HG03060 (cell line): ENCODE measurements around the gene NFYC.
A peak's percentile ranks its signal among the peaks of the same experiment; 100 is the strongest.
"Not testable (repeated sequence)": the region's sequence is repeated elsewhere in the genome, so short reads cannot be mapped to it uniquely, and the experiment has no call there.

Source experiments
- ATAC-seq: cut with Tn5 transposase; IDR thresholded peaks from one replicate; pipeline ENCODE4 v1.9.1; 2021; ENCODE audit warnings: low read depth, moderate number of reproducible peaks; ENCODE audit not compliant: unreplicated experiment

Gene NFYC

GRCh38 chr1:40664791-40665190 lies 26.7 kb upstream of the NFYC start:
- no peak for ATAC-seq

- no peak for ATAC-seq
Measured at GRCh38 chr1:40665335-40666171, 26.0 kb upstream of the NFYC start, which contains the start of gene RIMS3. RIMS3 (minus strand) TSS chr1:40665682; CDS start chr1:40641925, 23,757 bp downstream.

- ATAC-seq: peak; percentile 54
Measured at GRCh38 chr1:40668769-40669525, 22.6 kb upstream of the NFYC start.

- ATAC-seq: no peak
Measured at GRCh38 chr1:40673452-40673851, 18.1 kb upstream of the NFYC start.

GRCh38 chr1:40676501-40676900 lies 15.0 kb upstream of the NFYC start:
- ATAC-seq: no peak

- no peak for ATAC-seq
Measured at GRCh38 chr1:40679165-40679953, 12.1 kb upstream of the NFYC start.

GRCh38 chr1:40684669-40685068 lies 6.8 kb upstream of the NFYC start:
- no peak for ATAC-seq

- no peak for ATAC-seq
Measured at GRCh38 chr1:40687059-40687458, 4.4 kb upstream of the NFYC start.

- no peak for ATAC-seq
Measured at GRCh38 chr1:40687661-40688060, 3.8 kb upstream of the NFYC start.

- ATAC-seq: no peak
Measured at GRCh38 chr1:40689737-40690136, 1.8 kb upstream of the NFYC start.

- ATAC-seq: no peak
Measured at GRCh38 chr1:40690771-40691537, 550 bp upstream of the NFYC start.

- no peak for ATAC-seq
Measured at GRCh38 chr1:40692429-40692895, 958 bp downstream of the NFYC start.

GRCh38 chr1:40693425-40693824 lies 1.9 kb downstream of the NFYC start:
- ATAC-seq: no peak

GRCh38 chr1:40694353-40694874 lies 2.9 kb downstream of the NFYC start:
- no peak for ATAC-seq

GRCh38 chr1:40696294-40696693 lies 4.8 kb downstream of the NFYC start:
- ATAC-seq: no peak

- ATAC-seq: no peak
Measured at GRCh38 chr1:40697436-40697835, 5.9 kb downstream of the NFYC start.

GRCh38 chr1:40699787-40700186 lies 8.3 kb downstream of the NFYC start:
- ATAC-seq: peak; percentile 54

- no peak for ATAC-seq
Measured at GRCh38 chr1:40701684-40702083, 10.2 kb downstream of the NFYC start.

- not testable (repeated sequence) for ATAC-seq
Measured at GRCh38 chr1:40702810-40703209, 11.3 kb downstream of the NFYC start.

- no peak for ATAC-seq
Measured at GRCh38 chr1:40703316-40703715, 11.8 kb downstream of the NFYC start.
